Daoy (cell line): ENCODE data around the gene TFF2. TPM values are rescaled to one million over a fixed set of nuclear protein-coding genes. Genes with fewer than 3 reads are reported as not detected.

Experiments used
- DNase-seq: peaks from one replicate; pipeline ENCODE4 v3.0.0-alpha.2; 2015; ENCODE audit warnings: low read depth
- total RNA-seq: library from RNA; depleted of rRNA; stranded (reverse); fragments of >200 nt; shearing (Covaris generic); gene quantifications from 2 replicates; pipeline ENCODE4 v1.2.3, GENCODE V29; 2014

TFF2 gene
- total RNA-seq, 1 experiment from 2014 or later = not detected

DNA sequence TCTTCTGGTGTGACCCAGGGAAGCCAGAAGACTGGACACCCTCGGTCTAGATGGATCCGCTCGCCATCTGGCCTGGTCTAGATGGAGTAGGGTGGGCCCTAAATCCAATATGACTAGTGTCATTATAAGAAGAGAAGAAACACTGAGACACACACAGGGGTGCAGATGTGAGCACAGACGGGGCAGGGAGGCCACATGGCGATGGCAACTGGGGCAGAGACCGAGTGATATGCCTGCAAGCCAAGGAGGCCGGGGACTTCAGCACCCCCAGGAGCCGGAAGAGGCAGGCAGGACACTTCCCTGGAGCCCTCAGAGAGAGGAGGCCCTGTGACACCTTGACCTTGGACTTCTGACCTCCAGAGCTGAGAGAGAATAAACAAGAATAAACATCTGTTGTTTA, 30.0 kb downstream of the TFF2 start:
- no peak for DNase-seq

DNA sequence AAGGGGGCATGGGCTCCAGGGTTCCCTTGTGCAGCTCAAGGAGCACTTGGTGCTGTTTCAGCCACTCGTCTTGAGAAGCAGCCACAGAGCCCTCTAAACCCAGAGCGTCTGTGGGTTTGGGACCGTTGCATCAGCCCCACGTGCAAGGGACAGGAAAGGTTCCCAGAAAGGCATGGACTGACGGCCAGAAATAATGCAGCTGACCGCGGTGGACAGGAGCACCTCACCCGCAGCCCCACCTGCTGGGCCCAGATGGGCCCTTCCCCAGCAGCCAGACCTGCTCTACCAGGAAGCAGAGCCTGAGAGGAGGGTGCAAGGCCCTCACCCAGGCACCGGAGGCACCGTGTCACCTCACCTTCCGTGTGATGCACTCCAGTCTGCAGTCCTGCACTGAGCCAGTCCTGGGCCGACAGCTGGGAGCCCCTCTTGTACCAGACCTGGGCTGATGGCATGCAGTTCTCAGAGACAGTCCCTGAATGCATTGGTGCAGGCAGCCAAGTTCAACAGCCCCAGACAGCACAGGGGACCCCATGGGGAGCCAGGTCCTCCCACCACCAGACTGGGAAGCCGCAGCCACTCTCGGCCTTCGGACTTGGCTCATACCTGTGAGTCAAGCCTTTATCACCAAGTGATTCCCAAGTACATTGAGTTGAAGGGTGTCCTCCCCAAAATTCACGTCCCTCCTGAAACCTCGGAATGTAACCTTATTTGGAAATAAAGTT, 30.8 kb downstream of the TFF2 start:
- no peak for DNase-seq

DNA sequence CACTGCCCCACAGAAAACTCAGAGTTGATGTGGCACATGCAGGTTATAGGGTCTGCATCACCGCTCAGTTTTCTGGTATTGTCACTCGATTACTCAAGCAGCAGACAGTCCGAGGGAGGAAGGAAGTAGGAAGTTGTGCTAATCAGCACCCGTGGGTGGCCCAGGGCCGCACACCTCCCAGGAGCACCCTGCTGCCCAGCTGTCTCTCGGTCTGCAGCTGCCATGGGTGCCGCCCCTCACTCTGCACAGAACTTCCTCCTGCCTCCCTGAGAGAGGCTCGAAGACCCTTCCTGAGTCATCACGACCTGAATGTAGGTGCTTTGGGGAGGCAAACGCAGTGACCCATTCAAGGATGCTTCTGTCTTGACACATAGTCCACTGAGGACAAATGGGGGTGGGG, 31.4 kb downstream of the TFF2 start:
- DNase-seq = no peak

GRCh38 chr21:42317826-42318746, 32.7 kb downstream of the TFF2 start:
- DNase-seq = no peak

DNA sequence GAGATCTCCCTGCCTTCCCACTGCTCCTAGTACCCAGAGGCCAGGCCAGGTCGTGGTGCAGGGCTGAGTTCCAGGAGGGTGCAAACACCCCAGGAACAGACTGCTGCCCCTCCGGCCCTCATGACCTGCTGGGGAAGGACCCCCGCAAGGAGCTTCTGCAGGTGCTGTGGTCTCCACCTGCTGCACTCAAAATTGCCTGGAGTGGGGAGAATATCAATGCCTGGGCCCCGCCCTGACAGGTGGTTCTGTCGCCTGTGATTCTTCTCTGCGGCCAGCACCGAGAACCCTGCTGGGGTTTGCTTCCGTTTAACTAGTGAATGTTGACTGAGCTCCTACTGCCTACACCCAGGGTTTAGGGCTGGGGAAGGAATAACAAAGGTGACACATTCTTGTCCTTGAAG, 33.5 kb downstream of the TFF2 start:
- DNase-seq = no peak

GRCh38 chr21:42316891-42317290, 33.9 kb downstream of the TFF2 start:
- DNase-seq = no peak

GRCh38 chr21:42315296-42315891, 35.4 kb downstream of the TFF2 start, which contains the start of gene TFF3:
Gene TFF3, minus strand, starts transcription at chr21:42315409. Its CDS starts 35 bp downstream, at chr21:42315374.
- peak; percentile 64 for DNase-seq

DNA sequence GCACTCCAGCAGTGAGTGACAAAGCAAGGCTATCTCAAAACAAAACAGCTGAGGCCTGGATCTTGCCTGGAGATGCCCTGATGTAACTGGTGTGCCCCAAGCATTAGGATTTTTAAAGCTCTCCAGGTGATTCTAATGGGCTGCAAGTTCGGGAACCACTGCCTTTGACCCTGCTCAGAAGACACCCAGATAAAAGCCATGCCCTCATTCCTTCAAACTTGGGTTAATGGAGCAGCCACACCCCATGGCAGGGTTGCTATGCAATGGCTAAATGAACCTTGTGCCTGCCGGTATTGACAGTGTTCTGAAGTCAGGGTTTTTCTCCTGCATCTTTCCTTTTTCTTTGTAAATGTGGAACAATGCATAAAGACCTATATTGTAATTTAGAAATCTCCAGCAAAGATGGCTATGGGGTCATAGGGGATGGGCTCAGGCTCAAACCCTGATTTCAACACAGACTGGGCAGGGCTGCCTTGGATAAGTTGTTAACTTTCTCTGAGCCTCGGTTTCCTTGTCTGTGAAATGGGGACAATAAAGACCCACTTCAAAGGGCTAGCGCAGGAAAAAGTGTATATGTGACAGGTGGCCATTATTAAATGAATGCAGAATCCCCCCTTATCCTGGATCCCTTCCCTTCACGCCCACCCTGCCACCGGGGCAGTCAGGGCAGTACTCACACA, 36.0 kb downstream of the TFF2 start:
- no peak for DNase-seq

DNA sequence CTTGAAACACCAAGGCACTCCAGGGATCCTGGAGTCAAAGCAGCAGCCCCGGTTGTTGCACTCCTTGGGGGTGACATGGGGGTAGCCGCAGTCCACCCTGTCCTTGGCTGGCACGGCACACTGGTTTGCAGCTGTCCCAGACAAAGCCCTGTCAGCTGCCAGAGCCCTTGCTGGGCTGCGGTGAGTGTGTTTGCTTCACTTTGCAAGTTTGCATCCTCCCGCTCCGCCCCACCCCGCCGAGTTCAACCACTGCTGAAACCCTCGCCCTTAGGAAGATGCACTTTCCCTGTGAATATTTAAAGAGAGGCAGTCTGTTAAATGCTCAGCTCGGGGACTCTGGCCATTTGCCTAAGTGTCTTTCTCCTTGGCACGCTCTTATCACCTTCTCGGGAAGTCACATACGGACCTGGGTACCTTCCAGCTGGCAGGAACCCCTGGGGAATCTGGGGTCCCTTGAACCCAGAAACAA, 37.3 kb downstream of the TFF2 start:
- peak; percentile 42 for DNase-seq

DNA sequence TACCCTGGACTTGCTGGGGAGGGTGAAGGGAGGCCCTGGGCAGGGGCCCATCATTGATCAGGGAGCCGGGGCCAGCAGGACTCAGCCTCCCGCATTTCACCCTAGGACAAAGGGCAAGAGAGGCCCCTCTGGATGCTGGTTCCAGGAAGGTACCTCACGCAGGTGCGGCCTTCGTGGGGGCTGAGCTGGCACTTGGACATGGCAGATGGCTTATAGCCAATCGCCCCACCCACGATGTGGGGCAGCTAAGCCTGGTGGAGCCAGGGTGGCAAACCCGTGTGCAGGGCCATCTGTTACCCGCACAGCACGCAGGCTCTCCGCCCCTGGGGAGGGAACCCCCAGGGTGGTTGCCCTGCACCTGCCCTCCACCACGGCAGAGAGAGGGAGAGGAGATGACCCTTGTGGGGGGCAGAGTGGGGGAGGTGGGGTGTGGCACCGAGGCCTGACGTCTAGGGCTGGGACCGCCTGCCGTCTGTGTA, 38.1 kb downstream of the TFF2 start:
- no peak for DNase-seq

GRCh38 chr21:42311816-42312625, 38.8 kb downstream of the TFF2 start:
- DNase-seq = no peak

GRCh38 chr21:42311160-42311559, 39.6 kb downstream of the TFF2 start:
- no peak for DNase-seq

GRCh38 chr21:42310411-42311001, 40.3 kb downstream of the TFF2 start:
- DNase-seq = no peak

DNA sequence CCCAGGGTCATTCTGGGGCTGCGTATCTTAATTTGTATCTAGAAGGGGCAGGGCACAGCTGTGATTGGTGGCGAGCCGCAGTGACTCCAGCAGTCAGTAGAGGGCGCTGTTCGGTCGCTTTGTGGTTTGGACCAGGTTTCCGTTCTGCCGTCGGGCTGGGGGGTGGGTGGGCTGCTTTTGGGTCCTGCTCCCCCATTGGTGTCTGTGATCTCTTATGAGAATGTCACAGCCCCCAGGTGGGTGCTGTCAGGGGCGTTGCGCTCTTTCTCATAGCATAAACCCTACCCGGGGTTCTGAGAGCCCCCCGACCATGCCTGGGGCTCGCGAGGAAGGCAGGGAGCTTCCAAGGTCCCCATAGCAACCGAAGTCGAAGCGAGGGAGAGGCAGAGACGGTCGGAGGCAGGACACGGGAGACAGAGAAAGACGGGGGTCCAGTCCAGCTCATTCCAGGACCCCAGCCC, 41.0 kb downstream of the TFF2 start:
- peak; percentile 64 for DNase-seq

DNA sequence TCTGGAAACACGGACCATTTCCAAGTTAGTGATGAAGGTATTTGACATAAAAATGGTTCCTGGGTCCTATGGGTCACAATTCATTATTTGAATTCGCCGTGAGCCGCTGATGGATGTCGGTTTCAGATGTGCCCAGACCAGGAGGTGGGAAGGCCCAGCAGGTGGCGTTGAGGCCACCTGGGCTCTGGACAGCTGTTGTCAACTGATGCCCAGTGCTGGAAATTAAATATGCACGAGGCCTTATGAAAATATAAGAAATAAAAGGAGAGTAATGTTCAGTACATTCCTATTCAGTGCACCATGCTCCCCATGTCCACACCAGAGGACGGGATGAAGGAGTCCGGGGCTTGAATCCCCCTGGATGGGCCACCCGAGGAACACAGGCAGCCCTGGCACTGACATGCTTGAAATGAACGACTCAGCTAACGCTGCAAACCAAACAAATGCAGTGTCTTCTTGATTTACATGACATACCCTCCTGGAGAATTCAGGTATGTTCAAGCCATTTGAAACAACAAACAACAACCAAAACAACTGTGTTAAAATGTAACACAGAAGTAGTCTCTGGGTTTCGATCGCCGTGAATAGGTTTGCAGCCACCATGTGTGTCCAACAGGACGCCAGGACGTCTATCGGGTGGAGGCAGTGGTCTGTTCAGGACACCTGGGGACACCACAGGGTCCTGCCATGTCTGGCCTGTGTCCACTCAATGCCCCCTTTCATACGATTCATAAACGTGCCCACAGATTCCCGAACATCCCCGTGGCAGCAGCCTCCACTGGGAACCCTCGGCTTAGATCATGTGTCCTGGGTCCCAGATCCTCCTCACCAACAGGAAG, 41.7 kb downstream of the TFF2 start:
- no peak for DNase-seq

DNA sequence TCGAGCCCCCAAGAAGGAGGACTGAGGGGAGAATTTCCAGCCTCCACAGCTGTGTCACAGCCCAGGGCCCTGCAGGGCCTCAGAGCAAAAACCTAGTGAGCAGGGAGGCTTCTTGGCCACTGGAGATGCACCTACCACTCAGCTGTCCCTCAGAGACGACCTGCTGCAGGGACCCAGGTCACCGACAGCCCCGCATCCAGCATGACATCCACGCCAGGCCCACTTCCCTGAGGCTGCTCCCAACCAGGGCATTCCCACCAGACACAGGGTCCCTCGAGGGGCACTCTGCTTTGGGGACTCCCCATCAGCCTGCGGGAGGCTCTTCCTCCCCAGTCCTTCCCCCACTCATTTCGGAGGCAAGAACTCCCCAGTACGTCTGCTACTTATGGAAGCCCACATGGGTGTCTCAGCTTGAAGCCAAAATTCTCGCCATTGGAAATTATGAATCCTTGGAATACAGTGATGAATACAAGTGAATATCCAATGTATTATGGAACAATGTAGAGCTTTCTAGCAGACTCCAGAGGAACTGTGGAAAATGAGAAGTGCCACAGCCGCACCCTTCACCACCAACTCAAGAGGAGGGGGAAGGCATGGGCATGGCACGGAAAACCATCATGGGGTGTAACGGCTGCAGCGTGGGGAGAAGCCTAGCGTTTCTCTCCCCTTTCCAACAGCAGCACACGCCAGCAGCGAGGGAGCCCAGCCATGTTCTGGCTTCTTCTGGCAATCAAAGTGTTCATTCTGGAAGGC, 42.5 kb downstream of the TFF2 start:
- no peak for DNase-seq

DNA sequence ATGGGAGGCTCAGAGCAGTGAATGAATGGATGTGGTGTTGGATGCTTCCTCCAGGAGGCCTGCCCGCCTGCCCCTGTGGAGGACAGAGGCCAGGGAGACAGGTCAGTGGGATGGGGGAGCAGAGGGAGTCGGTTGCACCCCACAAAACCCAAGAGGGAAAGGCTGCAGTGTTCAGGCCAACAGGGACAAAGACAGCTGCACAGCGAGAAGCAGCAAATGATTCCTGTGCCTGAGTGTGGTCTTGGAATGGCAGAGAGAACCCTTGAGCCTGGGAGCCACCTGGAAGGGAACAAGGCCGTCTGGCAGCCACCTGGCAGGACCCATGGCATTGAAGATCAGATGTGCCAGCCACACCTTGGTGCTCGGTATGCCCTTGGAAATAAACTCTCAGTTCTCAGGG, 43.7 kb downstream of the TFF2 start:
- DNase-seq = no peak

DNA sequence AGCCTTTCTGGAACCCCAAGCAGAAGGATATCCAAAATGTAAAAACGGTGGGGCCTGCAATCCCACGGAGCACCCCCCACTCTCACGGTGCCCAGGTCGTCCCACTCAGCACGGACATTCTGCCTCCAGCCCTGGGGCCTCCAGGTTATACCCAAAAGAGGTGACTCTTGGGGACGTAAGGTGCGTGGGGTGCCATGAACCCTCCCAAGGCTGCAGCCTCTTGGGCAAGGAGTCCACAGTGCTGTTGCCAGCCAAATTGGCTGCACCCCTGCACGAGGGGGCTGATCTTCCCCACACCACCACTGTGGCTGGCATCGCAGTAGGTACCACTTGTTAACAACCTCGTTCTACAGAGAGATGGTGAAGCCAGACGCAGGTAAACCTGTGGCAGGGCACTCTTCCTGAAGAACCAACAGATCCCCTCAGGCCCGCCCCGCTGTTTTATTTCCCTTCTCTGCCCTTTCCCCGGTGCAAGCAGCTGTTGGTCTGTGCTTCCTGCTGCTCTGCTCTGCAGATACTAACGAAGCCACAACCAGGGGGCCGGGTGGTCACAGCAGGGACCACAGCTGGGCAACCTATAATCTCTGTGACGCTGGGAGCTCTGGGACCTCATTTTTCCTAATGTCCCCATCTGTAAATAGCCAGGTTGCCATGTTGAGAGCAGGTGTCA, 44.3 kb downstream of the TFF2 start:
- DNase-seq = no peak
